ENCODE data around the gene METTL16. TPM values are rescaled to one million over a fixed set of nuclear protein-coding genes. Genes with fewer than 3 reads are reported as not detected.

The METTL16 gene
- total and polyA plus RNA-seq, 2 of the 8 experiments (the other 6 are each of a cell fraction or from before 2014, with no cell fraction given): 22.8 to 59.4 TPM

- peaks cover 10 to 39% (median 20%) of the 10 kb centered on the region in 4 experiments; a peak in 7 of 8 replicates for H3K36me3 ChIP-seq (ENCODE audit: control insufficient read depth in 2 of 4, insufficient read depth in 4 of 4, low read length in 3 of 4)
- no peak overlapping the region for H4K5ac ChIP-seq (ENCODE audit: insufficient read length, low read depth, low read length)
- peak overlapping the region; percentile 61 to 64 for H3K4me2 ChIP-seq (ENCODE audit: insufficient read depth in 1 of 2, low read depth in 2 of 2, low read length in 2 of 2)
- no peak overlapping the region for H3K18ac ChIP-seq (ENCODE audit: extremely low read depth, low read length)
- no peak overlapping the region for H3K56ac ChIP-seq (replicated peaks; ENCODE audit: insufficient read length, low read depth, low read length)
- H3K4me3 ChIP-seq (ENCODE audit: extremely low read depth in 1 of 4, insufficient read depth in 2 of 4, low read depth in 3 of 4, low read length in 4 of 4): peak overlapping the region in 1 of 4 experiments; percentile 39; a peak in 1 of 8 replicates
- DNase-seq (ENCODE audit: low read depth in 1 of 2, low spot score in 2 of 2) (peak in 1 of 2 experiments; percentile 51), FAIRE-seq (no peak)
- ChIA-PET CTCF (ENCODE audit: partially characterized antibody) (interaction anchor here (0.6 to 3.4 kb wide), 7 partner anchors 9 to 157 kb away, joined by 3 to 17 read pairs (median 5); no protein-coding TSS in a partner anchor), POLR2A (ENCODE audit: partially characterized antibody) (interaction anchor here (0.9 to 1.3 kb wide), 3 partner anchors 8 to 75 kb away, joined by 3 to 7 read pairs (median 5); partner anchors contain the start of gene METTL16)
- peaks cover 8% of the 10 kb centered on the region for H3K79me1 ChIP-seq (ENCODE audit: low read depth, low read length)
- no peaks in the 10 kb centered on the region for H3K27me3 ChIP-seq (replicated peaks in 1 of 4; ENCODE audit: control insufficient read depth in 3 of 4, extremely low read depth in 1 of 4, insufficient read depth in 3 of 4, low read length in 3 of 4)
- 87% methylated on average over 9 of the region's 9 CpGs; no CpG with 5 or more reads in 1 of the 2 experiments for WGBS, 2 experiments (ENCODE audit: extremely low coverage in 1 of 2, insufficient coverage in 1 of 2, insufficient read length in 1 of 2, insufficient replicate concordance in 2 of 2, low coverage in 1 of 2, low lambda C conversion rate in 2 of 2, missing lambda C conversion rate in 1 of 2)
- peak overlapping the region; percentile 72 for H3K27ac ChIP-seq (ENCODE audit: low read depth, low read length)
- no peak overlapping the region for H4K91ac ChIP-seq (replicated peaks; ENCODE audit: insufficient read length, low read length)
- no peak for TF ChIP-seq SP4 (IDR thresholded peaks at IDR 0.05; ENCODE audit: low read length)
- H2BK15ac ChIP-seq (ENCODE audit: low read length): no peak overlapping the region
- no peak overlapping the region for H3K14ac ChIP-seq (ENCODE audit: insufficient read length)
- no peak overlapping the region for H3K23ac ChIP-seq (ENCODE audit: insufficient read length)
- peak overlapping the region; percentile 52; the same call in 1 of the 2 replicates for H2BK5ac ChIP-seq (ENCODE audit: low read depth, low read length)
- no peak overlapping the region for H2BK20ac ChIP-seq (ENCODE audit: low read length)
- no peak overlapping the region for H2BK12ac ChIP-seq (ENCODE audit: low read depth, low read length)
- no peak overlapping the region for H3K4ac ChIP-seq (replicated peaks; ENCODE audit: insufficient read length, low read depth, low read length)
- H2BK120ac ChIP-seq (replicated peaks; ENCODE audit: low read depth, low read length): no peak overlapping the region
- peaks cover 0 to 1% of the 10 kb centered on the region in 2 experiments for H4K20me1 ChIP-seq (replicated peaks in 1 of 2; ENCODE audit: control insufficient read depth in 1 of 2, insufficient read depth in 2 of 2, low read length in 2 of 2)
- H4K8ac ChIP-seq (ENCODE audit: extremely low read depth, insufficient read depth, low read length): no peak overlapping the region
- H3K79me2 ChIP-seq (ENCODE audit: control insufficient read depth in 1 of 2, insufficient read depth in 2 of 2, low read length in 2 of 2): peaks cover 0 to 14% of the 10 kb centered on the region in 2 experiments; a peak in 2 of 4 replicates
- H3K9me3 ChIP-seq (ENCODE audit: insufficient read depth in 2 of 2, low read depth in 1 of 2, low read length in 1 of 2): no peaks in the 10 kb centered on the region
- peaks cover 6 to 17% (median 13%) of the 10 kb centered on the region in 4 experiments for H3K4me1 ChIP-seq (replicated peaks in 1 of 4; ENCODE audit: control insufficient read depth in 3 of 4, insufficient read depth in 4 of 4, low read length in 3 of 4)
- no peaks in the 10 kb centered on the region for H3K23me2 ChIP-seq (ENCODE audit: low read depth, low read length)
- H3K9ac ChIP-seq (replicated peaks in 1 of 4; ENCODE audit: extremely low read depth in 1 of 4, low read depth in 3 of 4, low read length in 3 of 4): peak overlapping the region in 2 of 4 experiments; percentile 8 to 10; a peak in 2 of 7 replicates
- H2AFZ ChIP-seq (ENCODE audit: low read length): no peak overlapping the region
- H2AK5ac ChIP-seq (ENCODE audit: low read depth, low read length): no peak overlapping the region
These were observed 75.8 kb downstream of the METTL16 start for GRCh38 chr17:2435862-2436261.
